NCI-H1436 (cell line): Measurements from ENCODE around the gene MPHOSPH9.
"Not testable (repeated sequence)": the region's sequence is repeated elsewhere in the genome, so short reads cannot be mapped to it uniquely, and the experiment has no call there.

ENCODE experiments used
- DNase-seq: peaks from one replicate; lab custom pipeline; 2025; lab: John Stamatoyannopoulos, UW

The MPHOSPH9 gene

GRCh38 chr12:123260081-123260480, 27.1 kb upstream of the MPHOSPH9 start:
- DNase-seq: no peak

- no peak for DNase-seq
Observed at GRCh38 chr12:123258593-123258992, 25.7 kb upstream of the MPHOSPH9 start.

GRCh38 chr12:123254853-123255446, 22.0 kb upstream of the MPHOSPH9 start:
- DNase-seq: no peak

- DNase-seq: no peak
Observed at GRCh38 chr12:123253641-123254459, 20.9 kb upstream of the MPHOSPH9 start.

GRCh38 chr12:123252365-123252764, 19.4 kb upstream of the MPHOSPH9 start:
- DNase-seq: not testable (repeated sequence)

- no peak for DNase-seq
Observed at GRCh38 chr12:123251403-123252076, 18.6 kb upstream of the MPHOSPH9 start.

GRCh38 chr12:123250471-123251383, 17.8 kb upstream of the MPHOSPH9 start:
- DNase-seq: peak; percentile 54

- DNase-seq: not testable (repeated sequence)
Observed at GRCh38 chr12:123248996-123249741, 16.2 kb upstream of the MPHOSPH9 start.

GRCh38 chr12:123248129-123248528, 15.2 kb upstream of the MPHOSPH9 start:
- not testable (repeated sequence) for DNase-seq

GRCh38 chr12:123245678-123246077, 12.7 kb upstream of the MPHOSPH9 start:
- no peak for DNase-seq

- no peak for DNase-seq
Observed at GRCh38 chr12:123243671-123244262, 10.8 kb upstream of the MPHOSPH9 start.

- DNase-seq: peak; percentile 32
Observed at GRCh38 chr12:123242116-123242904, 9.4 kb upstream of the MPHOSPH9 start.

- DNase-seq: no peak
Observed at GRCh38 chr12:123238961-123239360, 6.0 kb upstream of the MPHOSPH9 start.

GRCh38 chr12:123238330-123238682, 5.4 kb upstream of the MPHOSPH9 start:
- DNase-seq: no peak

GRCh38 chr12:123237646-123238329, 4.8 kb upstream of the MPHOSPH9 start:
- peak; percentile 32 for DNase-seq

- no peak for DNase-seq
Observed at GRCh38 chr12:123233505-123234308, 766 bp upstream of the MPHOSPH9 start.

GRCh38 chr12:123232472-123232806, 502 bp downstream of the MPHOSPH9 start:
- DNase-seq: no peak

- no peak for DNase-seq
Observed at GRCh38 chr12:123231931-123232330, 1.0 kb downstream of the MPHOSPH9 start.

GRCh38 chr12:123229051-123229450, 3.9 kb downstream of the MPHOSPH9 start:
- DNase-seq: no peak
